Activated T-cell treated with anti-CD3 and anti-CD28 coated beads, Interleukin-2, amount 50 U/mL, for 72 hours (primary cell): ENCODE measurements around the gene SPTAN1. TPM values are rescaled to one million over a fixed set of nuclear protein-coding genes. Genes with fewer than 3 reads are reported as not detected.

ENCODE experiments used
- ATAC-seq, 2 donors: fragments of 150-1000 bp; cut with Tn5 transposase; replicated peaks in 1 of 2; 2 replicates each; pipeline ENCODE4 v1.10.0; 2021; ENCODE audit warnings: moderate library complexity in 2 of 2, mild to moderate bottlenecking in 1 of 2
- DNase-seq, 2 donors: peaks; one replicate each; pipeline ENCODE4 v3.0.0; 2021 to 2022; ENCODE audit warnings: mixed read lengths in 1 of 2
- H3K27ac Mint-ChIP-seq: one replicate; pipeline ENCODE4 v1.8.0; 2022; ENCODE audit warnings: mild to moderate bottlenecking, moderate library complexity, mixed read lengths
- H3K27me3 Mint-ChIP-seq: one replicate; pipeline ENCODE4 v1.8.0; 2022; ENCODE audit warnings: low read depth, mixed read lengths
- H3K36me3 Mint-ChIP-seq, 2 donors: one replicate each; pipeline ENCODE4 v1.8.0; 2022; ENCODE audit warnings: mixed read lengths in 2 of 2, mild to moderate bottlenecking in 1 of 2; ENCODE audit not compliant: insufficient read depth in 2 of 2
- H3K4me1 Mint-ChIP-seq: one replicate; pipeline ENCODE4 v1.8.0; 2022; ENCODE audit warnings: low read depth, mixed read lengths
- H3K4me3 Mint-ChIP-seq, 2 donors: one replicate each; pipeline ENCODE4 v1.8.0; 2022; ENCODE audit warnings: mild to moderate bottlenecking in 2 of 2, mixed read lengths in 2 of 2, moderate library complexity in 2 of 2
- H3K9me3 Mint-ChIP-seq, 2 donors: one replicate each; pipeline ENCODE4 v1.8.0; 2022; ENCODE audit warnings: mixed read lengths in 2 of 2
- total RNA-seq, 2 donors: library from RNA; stranded (reverse); gene quantifications; one replicate each; pipeline ENCODE4 v1.2.3, GENCODE V29; 2022

Gene SPTAN1
- total RNA-seq, 2 donors from 2014 or later = 289 to 304 TPM

- Mint-ChIP-seq H3K36me3 (peaks cover 7 to 37% of the 10 kb centered on the region in 2 donors), H3K27me3 (no peaks in the 10 kb centered on the region), H3K9me3 (no peaks in the 10 kb centered on the region), H3K27ac (no peak overlapping the region), H3K4me3 (no peak overlapping the region), H3K4me1 (no peaks in the 10 kb centered on the region)
- DNase-seq = no peak
- ATAC-seq = no peak
These were observed 67.4 kb downstream of the SPTAN1 start for GRCh38 chr9:128619779-128620178.

- Mint-ChIP-seq H3K36me3 (peaks cover 12 to 38% of the 10 kb centered on the region in 2 donors), H3K9me3 (no peaks in the 10 kb centered on the region), H3K27me3 (no peaks in the 10 kb centered on the region), H3K4me3 (no peak overlapping the region), H3K4me1 (no peaks in the 10 kb centered on the region), H3K27ac (no peak overlapping the region)
- ATAC-seq (peak in 1 of 2 donors; percentile 33), DNase-seq (no peak)
These were observed 69.5 kb downstream of the SPTAN1 start for GRCh38 chr9:128621730-128622455.

GRCh38 chr9:128624566-128624965, 72.2 kb downstream of the SPTAN1 start:
- Mint-ChIP-seq H3K4me3 (no peak overlapping the region), H3K27me3 (no peaks in the 10 kb centered on the region), H3K36me3 (peaks cover 14 to 30% of the 10 kb centered on the region in 2 donors), H3K4me1 (no peaks in the 10 kb centered on the region), H3K27ac (no peak overlapping the region), H3K9me3 (no peaks in the 10 kb centered on the region)
- no peak for DNase-seq
- no peak for ATAC-seq

GRCh38 chr9:128625391-128626146, 73.2 kb downstream of the SPTAN1 start:
- Mint-ChIP-seq H3K27me3 (no peaks in the 10 kb centered on the region), H3K36me3 (peaks cover 10 to 28% of the 10 kb centered on the region in 2 donors), H3K4me1 (no peaks in the 10 kb centered on the region), H3K9me3 (no peaks in the 10 kb centered on the region), H3K4me3 (no peak overlapping the region), H3K27ac (no peak overlapping the region)
- DNase-seq = no peak
- ATAC-seq = peak in 1 of 2 donors; percentile 6

- Mint-ChIP-seq H3K27me3 (no peaks in the 10 kb centered on the region), H3K27ac (no peak overlapping the region), H3K9me3 (no peaks in the 10 kb centered on the region), H3K4me3 (no peak overlapping the region), H3K4me1 (no peaks in the 10 kb centered on the region), H3K36me3 (peaks cover 10 to 25% of the 10 kb centered on the region in 2 donors)
- DNase-seq (no peak), ATAC-seq (no peak)
These were observed 73.8 kb downstream of the SPTAN1 start for GRCh38 chr9:128626181-128626580.

- Mint-ChIP-seq H3K9me3 (no peaks in the 10 kb centered on the region), H3K4me1 (no peaks in the 10 kb centered on the region), H3K4me3 (no peak overlapping the region), H3K27me3 (no peaks in the 10 kb centered on the region), H3K27ac (no peak overlapping the region), H3K36me3 (peaks cover 10 to 23% of the 10 kb centered on the region in 2 donors)
- ATAC-seq (no peak), DNase-seq (no peak)
These were observed 74.8 kb downstream of the SPTAN1 start for GRCh38 chr9:128627127-128627715.

GRCh38 chr9:128627906-128628305, 75.5 kb downstream of the SPTAN1 start:
- no peaks in the 10 kb centered on the region for H3K27me3 Mint-ChIP-seq
- no peak for ATAC-seq
- DNase-seq = no peak
- no peak overlapping the region for H3K27ac Mint-ChIP-seq
- no peak overlapping the region for H3K4me3 Mint-ChIP-seq
- no peaks in the 10 kb centered on the region for H3K9me3 Mint-ChIP-seq
- H3K4me1 Mint-ChIP-seq = no peaks in the 10 kb centered on the region
- peaks cover 10 to 22% of the 10 kb centered on the region in 2 donors for H3K36me3 Mint-ChIP-seq

GRCh38 chr9:128628471-128629048, 76.2 kb downstream of the SPTAN1 start:
- Mint-ChIP-seq H3K4me3 (no peak overlapping the region), H3K4me1 (no peaks in the 10 kb centered on the region), H3K27me3 (no peaks in the 10 kb centered on the region), H3K27ac (no peak overlapping the region), H3K36me3 (peaks cover 10 to 22% of the 10 kb centered on the region in 2 donors), H3K9me3 (no peaks in the 10 kb centered on the region)
- DNase-seq (no peak), ATAC-seq (no peak)

- Mint-ChIP-seq H3K36me3 (peaks cover 9 to 21% of the 10 kb centered on the region in 2 donors), H3K4me1 (no peaks in the 10 kb centered on the region), H3K4me3 (no peak overlapping the region), H3K27me3 (no peaks in the 10 kb centered on the region), H3K27ac (peak overlapping the region; percentile 2), H3K9me3 (no peaks in the 10 kb centered on the region)
- no peak for ATAC-seq
- no peak for DNase-seq
These were observed 76.7 kb downstream of the SPTAN1 start for GRCh38 chr9:128629136-128629535.

- no peaks in the 10 kb centered on the region for H3K27me3 Mint-ChIP-seq
- H3K9me3 Mint-ChIP-seq = no peaks in the 10 kb centered on the region
- DNase-seq = no peak
- ATAC-seq = no peak
- no peak overlapping the region for H3K4me3 Mint-ChIP-seq
- H3K27ac Mint-ChIP-seq = no peak overlapping the region
- peaks cover 8 to 20% of the 10 kb centered on the region in 2 donors for H3K36me3 Mint-ChIP-seq
- H3K4me1 Mint-ChIP-seq = no peaks in the 10 kb centered on the region
These were observed 77.6 kb downstream of the SPTAN1 start for GRCh38 chr9:128629852-128630545.

GRCh38 chr9:128631636-128632035, 79.2 kb downstream of the SPTAN1 start:
- no peaks in the 10 kb centered on the region for H3K27me3 Mint-ChIP-seq
- no peak overlapping the region for H3K4me3 Mint-ChIP-seq
- no peak overlapping the region for H3K27ac Mint-ChIP-seq
- no peak for ATAC-seq
- H3K4me1 Mint-ChIP-seq = no peaks in the 10 kb centered on the region
- peaks cover 3 to 16% of the 10 kb centered on the region in 2 donors for H3K36me3 Mint-ChIP-seq
- no peak for DNase-seq
- no peaks in the 10 kb centered on the region for H3K9me3 Mint-ChIP-seq

- DNase-seq = no peak
- H3K9me3 Mint-ChIP-seq = no peaks in the 10 kb centered on the region
- no peaks in the 10 kb centered on the region for H3K27me3 Mint-ChIP-seq
- no peak for ATAC-seq
- H3K27ac Mint-ChIP-seq = no peak overlapping the region
- H3K4me1 Mint-ChIP-seq = no peaks in the 10 kb centered on the region
- no peak overlapping the region for H3K4me3 Mint-ChIP-seq
- H3K36me3 Mint-ChIP-seq = peaks cover 3 to 15% of the 10 kb centered on the region in 2 donors
These were observed 79.7 kb downstream of the SPTAN1 start for GRCh38 chr9:128632066-128632465.
